Measurements from ENCODE around the gene SLC7A1.

The SLC7A1 gene

GRCh38 chr13:29607465-29607864, 12.0 kb upstream of the SLC7A1 start:
- no peak overlapping the region for H2BK5ac ChIP-seq (ENCODE audit: low read depth, low read length, poor library complexity, severe bottlenecking)
- no peak overlapping the region for H3K9ac ChIP-seq (ENCODE audit: low read length)

DNA sequence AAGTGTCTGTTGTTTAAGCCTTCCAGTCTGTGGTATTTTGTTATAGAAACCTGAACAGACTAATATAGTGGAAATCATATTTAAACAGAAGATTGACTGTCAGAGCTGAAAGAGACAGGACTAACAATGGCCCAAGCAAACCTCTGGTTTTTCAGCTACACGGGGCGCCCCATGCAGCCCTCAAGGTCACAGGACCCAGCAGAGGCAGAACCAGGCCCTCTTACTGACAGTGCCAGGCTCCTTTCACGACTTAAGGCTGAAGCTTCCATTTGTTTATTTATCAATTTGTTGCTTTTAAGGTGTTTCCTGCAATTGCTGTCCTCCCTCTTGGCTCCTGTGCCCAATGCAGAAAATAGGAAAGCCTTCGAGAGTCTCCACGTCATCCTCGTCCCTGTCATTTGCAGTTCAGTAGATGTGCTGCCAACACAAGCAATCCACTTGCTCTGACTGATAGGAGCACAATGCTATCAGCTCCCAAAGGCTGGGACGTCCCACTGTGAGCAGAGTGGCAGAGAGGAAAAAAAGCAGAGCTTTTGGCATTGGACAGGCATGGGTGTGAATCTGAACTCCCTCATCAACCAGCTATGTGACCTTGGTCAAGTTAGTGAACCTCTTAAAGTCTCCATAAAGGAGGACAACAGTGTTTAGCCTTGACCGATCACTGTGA, 10.5 kb upstream of the SLC7A1 start:
- Histone ChIP-seq H2BK12ac (ENCODE audit: low read length in 2 of 2) (no peak overlapping the region), H3K4me3 (ENCODE audit: insufficient read depth in 1 of 2, low read depth in 1 of 2, low read length in 2 of 2) (no peak overlapping the region), H4K8ac (ENCODE audit: low read length) (no peak overlapping the region), H2AK5ac (ENCODE audit: low read length, severe bottlenecking) (no peak overlapping the region), H2BK120ac (ENCODE audit: low read depth, low read length) (no peak overlapping the region), H3K36me3 (ENCODE audit: control insufficient read depth in 1 of 2, insufficient read depth in 2 of 2, low read depth in 1 of 2, low read length in 2 of 2) (no peaks in the 10 kb centered on the region), H3K79me1 (replicated peaks; ENCODE audit: low read length, poor library complexity, severe bottlenecking) (no peaks in the 10 kb centered on the region), H3K9me3 (ENCODE audit: control insufficient read depth, low read length) (no peaks in the 10 kb centered on the region), H3K23ac (ENCODE audit: low read length in 2 of 2) (no peak overlapping the region), H2AFZ (ENCODE audit: low read depth, low read length) (no peak overlapping the region), H3K27me3 (ENCODE audit: control insufficient read depth in 1 of 2, insufficient read depth in 1 of 2, low read length in 2 of 2) (peaks cover 0 to 8% of the 10 kb centered on the region in 2 experiments), H3K27ac (ENCODE audit: low read length, poor library complexity, severe bottlenecking) (no peak overlapping the region), H4K91ac (ENCODE audit: low read length) (no peak overlapping the region), H3K14ac (ENCODE audit: low read length in 2 of 2) (no peak overlapping the region), H2BK15ac (ENCODE audit: low read depth, poor library complexity, severe bottlenecking) (no peak overlapping the region), H2BK5ac (ENCODE audit: low read depth, low read length, poor library complexity, severe bottlenecking) (no peak overlapping the region), H3K4me2 (ENCODE audit: low read length, poor library complexity, severe bottlenecking) (no peak overlapping the region), H3K4ac (ENCODE audit: low read depth in 1 of 2, low read length in 2 of 2) (no peak overlapping the region), H3K9ac (ENCODE audit: low read length) (no peak overlapping the region), H3K4me1 (ENCODE audit: control insufficient read depth, insufficient read depth, low read depth, low read length) (peaks cover 2% of the 10 kb centered on the region), H3K18ac (ENCODE audit: low read depth in 1 of 2, low read length in 2 of 2) (no peak overlapping the region)
- no peak for DNase-seq
- 81% methylated on average over 7 of the region's 8 CpGs for WGBS

More at GRCh38 chr13:29607465-29607864, 12.0 kb upstream of the SLC7A1 start:
- H2BK120ac ChIP-seq (ENCODE audit: low read depth, low read length), result no peak overlapping the region
- H2AFZ ChIP-seq (ENCODE audit: low read depth, low read length), result no peak overlapping the region
- no peak overlapping the region for H4K91ac ChIP-seq (ENCODE audit: low read length)
- no peaks in the 10 kb centered on the region for H3K36me3 ChIP-seq (ENCODE audit: control insufficient read depth in 1 of 2, insufficient read depth in 2 of 2, low read depth in 1 of 2, low read length in 2 of 2)
- no peak overlapping the region for H3K14ac ChIP-seq (ENCODE audit: low read length in 2 of 2)
- peaks cover 0 to 8% of the 10 kb centered on the region in 2 experiments for H3K27me3 ChIP-seq (ENCODE audit: control insufficient read depth in 1 of 2, insufficient read depth in 1 of 2, low read length in 2 of 2)
- no peak overlapping the region for H2BK12ac ChIP-seq (ENCODE audit: low read length in 2 of 2)
- no peak overlapping the region for H3K27ac ChIP-seq (ENCODE audit: low read length, poor library complexity, severe bottlenecking)
- peaks cover 2% of the 10 kb centered on the region for H3K4me1 ChIP-seq (ENCODE audit: control insufficient read depth, insufficient read depth, low read depth, low read length)
- no peak for DNase-seq
- H2BK15ac ChIP-seq (ENCODE audit: low read depth, poor library complexity, severe bottlenecking), result no peak overlapping the region
- 100% methylated on average over 1 of the region's 1 CpG for WGBS
- H3K4ac ChIP-seq (ENCODE audit: low read depth in 1 of 2, low read length in 2 of 2), result no peak overlapping the region
- H3K9me3 ChIP-seq (ENCODE audit: control insufficient read depth, low read length), result no peaks in the 10 kb centered on the region
- no peaks in the 10 kb centered on the region for H3K79me1 ChIP-seq (replicated peaks; ENCODE audit: low read length, poor library complexity, severe bottlenecking)
- no peak overlapping the region for H3K23ac ChIP-seq (ENCODE audit: low read length in 2 of 2)
- H3K4me3 ChIP-seq (ENCODE audit: insufficient read depth in 1 of 2, low read depth in 1 of 2, low read length in 2 of 2), result no peak overlapping the region
- no peak overlapping the region for H3K18ac ChIP-seq (ENCODE audit: low read depth in 1 of 2, low read length in 2 of 2)
- H3K4me2 ChIP-seq (ENCODE audit: low read length, poor library complexity, severe bottlenecking), result no peak overlapping the region
- no peak overlapping the region for H4K8ac ChIP-seq (ENCODE audit: low read length)
- no peak overlapping the region for H2AK5ac ChIP-seq (ENCODE audit: low read length, severe bottlenecking)

- Histone ChIP-seq H2BK120ac (ENCODE audit: low read depth, low read length) (no peak overlapping the region), H3K27ac (ENCODE audit: low read length, poor library complexity, severe bottlenecking) (no peak overlapping the region), H3K4me1 (ENCODE audit: control insufficient read depth, insufficient read depth, low read depth, low read length) (peaks cover 4% of the 10 kb centered on the region), H3K4me2 (ENCODE audit: low read length, poor library complexity, severe bottlenecking) (no peak overlapping the region), H2BK12ac (ENCODE audit: low read length in 2 of 2) (no peak overlapping the region), H3K9me3 (ENCODE audit: control insufficient read depth, low read length) (no peaks in the 10 kb centered on the region), H3K4ac (ENCODE audit: low read depth in 1 of 2, low read length in 2 of 2) (no peak overlapping the region), H3K18ac (ENCODE audit: low read depth in 1 of 2, low read length in 2 of 2) (no peak overlapping the region), H3K4me3 (ENCODE audit: insufficient read depth in 1 of 2, low read depth in 1 of 2, low read length in 2 of 2) (no peak overlapping the region), H2BK15ac (ENCODE audit: low read depth, poor library complexity, severe bottlenecking) (no peak overlapping the region), H3K79me1 (replicated peaks; ENCODE audit: low read length, poor library complexity, severe bottlenecking) (no peaks in the 10 kb centered on the region), H4K91ac (ENCODE audit: low read length) (no peak overlapping the region), H3K9ac (ENCODE audit: low read length) (no peak overlapping the region), H2AK5ac (ENCODE audit: low read length, severe bottlenecking) (no peak overlapping the region), H2AFZ (ENCODE audit: low read depth, low read length) (no peak overlapping the region), H4K8ac (ENCODE audit: low read length) (no peak overlapping the region), H2BK5ac (ENCODE audit: low read depth, low read length, poor library complexity, severe bottlenecking) (no peak overlapping the region), H3K36me3 (ENCODE audit: control insufficient read depth in 1 of 2, insufficient read depth in 2 of 2, low read depth in 1 of 2, low read length in 2 of 2) (no peaks in the 10 kb centered on the region), H3K14ac (ENCODE audit: low read length in 2 of 2) (no peak overlapping the region), H3K27me3 (ENCODE audit: control insufficient read depth in 1 of 2, insufficient read depth in 1 of 2, low read length in 2 of 2) (no peaks in the 10 kb centered on the region), H3K23ac (ENCODE audit: low read length in 2 of 2) (no peak overlapping the region)
- WGBS, result 100% methylated on average over 2 of the region's 2 CpGs
- no peak for DNase-seq
Measured at GRCh38 chr13:29598321-29598720, 2.8 kb upstream of the SLC7A1 start.

- no peak overlapping the region for H3K4ac ChIP-seq (ENCODE audit: low read depth in 1 of 2, low read length in 2 of 2)
- H3K4me2 ChIP-seq (ENCODE audit: low read length, poor library complexity, severe bottlenecking), result no peak overlapping the region
- H3K23ac ChIP-seq (ENCODE audit: low read length in 2 of 2), result no peak overlapping the region
- no peaks in the 10 kb centered on the region for H3K36me3 ChIP-seq (ENCODE audit: control insufficient read depth in 1 of 2, insufficient read depth in 2 of 2, low read depth in 1 of 2, low read length in 2 of 2)
- H2BK12ac ChIP-seq (ENCODE audit: low read length in 2 of 2), result no peak overlapping the region
- no peaks in the 10 kb centered on the region for H3K27me3 ChIP-seq (ENCODE audit: control insufficient read depth in 1 of 2, insufficient read depth in 1 of 2, low read length in 2 of 2)
- H3K9ac ChIP-seq (ENCODE audit: low read length), result no peak overlapping the region
- no peak overlapping the region for H3K18ac ChIP-seq (ENCODE audit: low read depth in 1 of 2, low read length in 2 of 2)
- H3K4me3 ChIP-seq (ENCODE audit: insufficient read depth in 1 of 2, low read depth in 1 of 2, low read length in 2 of 2), result no peak overlapping the region
- no peak overlapping the region for H2AFZ ChIP-seq (ENCODE audit: low read depth, low read length)
- H2AK5ac ChIP-seq (ENCODE audit: low read length, severe bottlenecking), result no peak overlapping the region
- no peak overlapping the region for H4K8ac ChIP-seq (ENCODE audit: low read length)
- no peaks in the 10 kb centered on the region for H3K9me3 ChIP-seq (ENCODE audit: control insufficient read depth, low read length)
- H3K79me1 ChIP-seq (replicated peaks; ENCODE audit: low read length, poor library complexity, severe bottlenecking), result no peaks in the 10 kb centered on the region
- H3K4me1 ChIP-seq (ENCODE audit: control insufficient read depth, insufficient read depth, low read depth, low read length), result peaks cover 6% of the 10 kb centered on the region
- H2BK5ac ChIP-seq (ENCODE audit: low read depth, low read length, poor library complexity, severe bottlenecking), result no peak overlapping the region
- H4K91ac ChIP-seq (ENCODE audit: low read length), result no peak overlapping the region
- no peak overlapping the region for H3K14ac ChIP-seq (ENCODE audit: low read length in 2 of 2)
- no peak overlapping the region for H2BK15ac ChIP-seq (ENCODE audit: low read depth, poor library complexity, severe bottlenecking)
- no peak overlapping the region for H3K27ac ChIP-seq (ENCODE audit: low read length, poor library complexity, severe bottlenecking)
- DNase-seq, result no peak
- H2BK120ac ChIP-seq (ENCODE audit: low read depth, low read length), result no peak overlapping the region
- WGBS, result 100% methylated on average over 1 of the region's 3 CpGs
Measured at GRCh38 chr13:29597706-29598105, 2.2 kb upstream of the SLC7A1 start.
